UCSD-AML1 (cell line): ENCODE data around the gene CIB1.
"Not testable (repeated sequence)": the region's sequence is repeated elsewhere in the genome, so short reads cannot be mapped to it uniquely, and the experiment has no call there.

Source experiments
- DNase-seq: peaks from one replicate; lab custom pipeline; 2025; ENCODE audit not compliant: unreplicated experiment; lab: John Stamatoyannopoulos, UW

The CIB1 gene

DNA sequence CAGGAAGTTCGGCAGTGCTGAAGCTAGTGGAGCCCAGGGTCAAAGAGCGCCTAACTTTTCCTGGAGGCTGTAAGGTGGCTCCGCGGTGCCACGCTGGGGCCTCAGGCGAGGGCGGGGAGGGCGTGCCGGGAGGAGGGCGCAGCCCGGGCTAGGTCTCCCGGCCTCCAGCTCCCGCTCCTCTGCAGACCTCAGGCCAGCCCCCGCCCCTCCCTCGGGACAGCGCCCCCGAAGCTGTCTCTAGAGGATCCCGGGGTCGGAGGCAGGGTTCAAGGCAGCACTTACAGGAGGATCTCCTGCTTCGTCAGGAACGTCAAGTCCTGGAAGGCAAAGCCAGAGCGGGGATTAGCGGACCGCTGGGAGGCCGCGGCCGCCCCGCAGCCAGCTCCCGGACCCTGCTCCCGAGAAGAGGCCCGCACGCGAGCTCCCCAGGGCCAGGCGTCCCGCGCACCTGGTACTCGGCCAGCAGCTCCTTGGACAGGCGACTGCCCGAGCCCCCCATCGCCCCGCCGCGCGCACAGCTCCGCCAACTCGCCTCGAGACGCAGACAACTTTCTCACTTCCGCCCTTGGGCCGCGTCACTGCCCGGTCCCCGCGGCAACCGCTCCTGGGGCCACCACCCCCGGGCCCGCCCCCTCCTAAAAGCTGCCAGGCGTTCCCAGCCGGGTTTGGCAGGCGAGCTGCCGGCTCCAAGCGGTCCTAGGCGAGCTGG lies at the start of gene CIB1:
Gene CIB1, minus strand, starts transcription at position 555 of the 709 bp plus-strand sequence. Its CDS starts 56 bp downstream, at position 499.
- DNase-seq, result peak; percentile 99

DNA sequence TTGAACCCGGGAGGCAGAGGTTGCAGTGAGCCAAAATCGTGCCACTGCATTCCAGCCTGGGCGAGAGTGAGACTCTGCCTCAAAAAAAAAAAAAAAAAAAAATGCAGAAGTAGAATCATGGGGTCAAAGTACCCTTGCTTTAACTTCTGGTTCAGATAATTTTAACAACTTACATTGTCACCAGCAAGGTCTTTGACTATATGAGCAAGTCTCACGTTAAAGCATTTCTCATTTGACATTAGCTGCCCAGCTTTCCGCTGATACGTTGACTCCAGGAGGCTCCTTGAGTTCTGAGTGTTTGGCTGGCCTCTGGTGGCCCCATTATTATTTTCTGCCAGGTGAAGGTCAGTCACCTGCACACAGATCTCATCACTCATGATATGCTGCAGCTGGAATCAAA lies 47.9 kb upstream of the CIB1 start:
- not testable (repeated sequence) for DNase-seq

DNA sequence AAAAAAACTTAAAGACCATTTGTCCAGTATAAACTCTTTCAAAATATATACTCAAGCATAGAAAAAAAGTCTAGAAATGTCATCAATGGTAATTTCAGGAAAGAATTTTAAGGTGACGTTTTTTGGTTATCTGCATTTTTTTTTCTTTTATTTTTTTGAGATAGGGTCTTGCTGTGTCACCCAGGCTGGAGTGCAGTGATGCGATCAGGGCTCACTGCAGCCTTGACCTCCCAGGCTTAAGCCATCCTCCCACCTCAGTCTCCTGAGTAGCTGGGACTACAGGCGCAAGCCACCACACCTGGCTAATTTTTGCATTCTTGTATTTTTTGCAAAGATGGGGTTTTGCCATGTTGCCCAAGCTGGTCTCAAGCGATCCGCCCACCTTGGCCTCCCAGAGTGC lies 47.0 kb upstream of the CIB1 start:
- not testable (repeated sequence) for DNase-seq

DNA sequence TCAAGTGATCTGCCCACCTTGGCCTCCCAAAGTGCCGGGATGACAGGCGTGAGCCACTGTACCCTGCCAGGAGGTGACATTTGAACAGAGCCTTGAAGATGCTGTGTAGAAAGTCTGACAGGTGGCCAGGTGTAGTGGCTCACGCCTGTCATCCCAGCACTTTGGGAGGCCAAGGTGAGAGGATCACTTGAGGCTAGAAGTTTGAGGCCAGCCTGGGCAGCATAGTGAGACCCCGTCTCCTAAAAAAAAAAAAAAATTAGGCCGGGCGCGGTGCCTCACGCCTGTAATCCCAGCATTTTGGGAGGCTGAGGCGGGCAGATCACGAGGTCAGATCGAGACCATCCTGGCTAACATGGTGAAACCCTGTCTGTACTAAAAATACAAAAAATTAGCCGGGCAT lies 44.7 kb upstream of the CIB1 start:
- DNase-seq, result not testable (repeated sequence)

DNA sequence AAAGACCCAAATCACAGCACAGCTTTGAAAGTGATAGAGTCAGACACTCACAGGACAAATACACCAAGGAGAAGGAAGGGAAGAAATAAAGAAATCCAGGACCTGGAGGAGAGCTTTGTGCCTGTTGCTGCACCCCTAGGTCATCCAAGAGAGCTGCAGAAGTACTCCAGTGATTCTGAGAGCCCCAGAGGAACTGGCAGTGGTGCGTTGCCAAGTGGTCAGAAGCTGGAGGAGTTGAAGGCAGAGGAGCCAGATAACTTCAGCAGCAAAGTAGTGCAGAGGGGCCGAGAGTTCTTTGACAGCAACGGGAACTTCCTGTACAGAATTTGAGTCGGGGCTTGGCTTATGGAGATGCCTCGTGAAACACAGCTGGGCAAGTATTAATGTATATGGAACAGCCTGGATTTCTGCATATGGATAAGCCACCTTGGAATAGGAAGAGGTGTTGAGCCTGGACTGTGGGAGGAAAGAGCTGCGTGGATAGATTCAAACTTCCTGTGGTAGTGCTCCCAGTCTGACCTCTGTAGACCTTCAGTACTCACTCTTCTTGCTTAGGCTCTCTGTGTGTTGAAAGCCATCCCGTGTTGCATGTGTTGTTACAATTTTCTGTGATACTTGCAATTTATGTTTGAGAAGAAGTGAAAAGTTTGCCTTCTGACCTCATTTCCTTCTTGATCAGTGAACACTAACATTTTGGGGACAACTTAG lies 37.9 kb upstream of the CIB1 start:
- no peak for DNase-seq

DNA sequence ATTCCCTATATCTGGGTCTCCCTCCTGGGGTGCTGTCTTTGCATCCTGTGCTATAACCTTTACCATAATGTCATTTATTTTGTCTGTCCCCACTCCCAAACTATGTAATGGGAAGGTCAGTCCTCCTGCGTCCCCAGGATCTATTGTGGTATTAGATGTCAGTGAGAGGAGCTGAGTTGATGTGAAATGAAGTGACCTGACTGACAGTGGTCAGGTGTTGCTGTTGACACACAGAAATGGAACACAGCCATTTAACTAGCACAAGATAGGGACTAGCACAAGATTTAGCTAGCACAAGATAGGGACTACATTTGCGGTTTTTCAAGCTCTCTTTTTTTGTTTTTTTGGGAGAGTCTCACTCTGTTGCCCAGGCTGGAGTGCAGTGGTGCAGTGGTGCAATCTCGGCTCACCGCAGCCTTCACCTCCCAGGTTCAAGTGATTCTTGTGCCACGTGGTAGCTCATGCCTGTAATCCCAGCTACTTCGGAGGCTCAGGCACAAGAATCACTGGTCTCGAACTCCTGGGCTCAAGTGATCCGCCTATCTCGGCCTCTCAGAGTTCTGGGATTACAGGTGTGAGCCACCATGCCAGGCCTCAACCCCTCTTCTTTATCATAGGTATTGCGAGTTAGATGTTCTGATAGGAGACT lies 36.9 kb upstream of the CIB1 start:
- no peak for DNase-seq

DNA sequence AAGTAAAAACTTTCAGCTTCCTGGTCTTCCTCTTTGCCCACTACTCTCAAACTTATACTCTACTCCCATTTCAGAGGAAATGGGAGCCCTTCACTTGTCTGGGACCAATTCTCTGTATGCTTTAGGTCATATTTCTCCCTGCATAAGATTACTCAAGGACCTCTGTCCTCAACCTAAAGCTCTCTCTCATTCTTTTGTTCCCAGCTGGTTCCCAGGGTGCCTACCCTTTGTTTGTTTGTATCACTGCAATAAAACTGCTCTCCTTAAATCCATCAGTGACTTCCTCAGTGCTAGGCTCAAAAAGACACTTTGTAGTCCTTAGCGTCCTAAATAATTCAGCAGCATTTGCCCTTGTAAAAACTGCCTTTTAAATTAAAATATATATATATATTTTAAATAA lies 34.7 kb upstream of the CIB1 start:
- DNase-seq, result no peak

DNA sequence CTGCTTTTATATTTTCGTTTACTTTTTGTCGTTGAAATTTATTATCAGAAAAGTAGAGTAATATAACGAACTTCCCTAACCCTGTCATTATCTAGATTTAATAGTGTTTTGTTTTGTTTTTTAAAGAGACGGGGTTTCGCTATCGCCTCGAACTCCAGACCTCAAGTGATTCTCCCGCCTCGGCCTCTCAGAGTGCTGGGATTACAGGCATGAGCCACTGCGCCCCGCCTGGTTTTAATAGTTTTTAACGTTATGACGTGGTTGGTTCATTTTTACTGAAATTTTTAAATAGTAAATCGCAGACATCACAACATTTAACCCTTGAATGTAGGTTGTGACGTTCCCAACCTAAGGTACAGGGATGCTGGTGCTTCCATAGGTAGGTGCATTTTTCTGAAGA lies 32.7 kb upstream of the CIB1 start:
- DNase-seq, result no peak

DNA sequence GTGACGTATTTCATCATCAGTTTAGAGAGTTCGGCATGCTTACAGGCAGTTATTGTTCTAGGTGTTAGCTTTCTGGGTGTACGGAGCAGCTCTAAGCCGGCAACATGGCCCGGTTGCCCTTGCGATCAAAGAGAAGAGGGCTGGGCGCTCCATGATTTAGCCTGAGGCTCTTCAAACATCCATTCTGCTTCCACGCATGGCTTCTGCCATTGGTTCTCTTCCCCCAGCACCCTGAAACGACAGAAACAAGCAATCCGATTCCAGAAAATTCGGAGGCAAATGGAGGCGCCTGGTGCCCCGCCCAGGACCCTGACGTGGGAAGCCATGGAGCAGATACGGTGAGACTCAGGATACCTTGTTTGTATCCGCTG lies 32.3 kb upstream of the CIB1 start:
- DNase-seq, result peak; percentile 57

DNA sequence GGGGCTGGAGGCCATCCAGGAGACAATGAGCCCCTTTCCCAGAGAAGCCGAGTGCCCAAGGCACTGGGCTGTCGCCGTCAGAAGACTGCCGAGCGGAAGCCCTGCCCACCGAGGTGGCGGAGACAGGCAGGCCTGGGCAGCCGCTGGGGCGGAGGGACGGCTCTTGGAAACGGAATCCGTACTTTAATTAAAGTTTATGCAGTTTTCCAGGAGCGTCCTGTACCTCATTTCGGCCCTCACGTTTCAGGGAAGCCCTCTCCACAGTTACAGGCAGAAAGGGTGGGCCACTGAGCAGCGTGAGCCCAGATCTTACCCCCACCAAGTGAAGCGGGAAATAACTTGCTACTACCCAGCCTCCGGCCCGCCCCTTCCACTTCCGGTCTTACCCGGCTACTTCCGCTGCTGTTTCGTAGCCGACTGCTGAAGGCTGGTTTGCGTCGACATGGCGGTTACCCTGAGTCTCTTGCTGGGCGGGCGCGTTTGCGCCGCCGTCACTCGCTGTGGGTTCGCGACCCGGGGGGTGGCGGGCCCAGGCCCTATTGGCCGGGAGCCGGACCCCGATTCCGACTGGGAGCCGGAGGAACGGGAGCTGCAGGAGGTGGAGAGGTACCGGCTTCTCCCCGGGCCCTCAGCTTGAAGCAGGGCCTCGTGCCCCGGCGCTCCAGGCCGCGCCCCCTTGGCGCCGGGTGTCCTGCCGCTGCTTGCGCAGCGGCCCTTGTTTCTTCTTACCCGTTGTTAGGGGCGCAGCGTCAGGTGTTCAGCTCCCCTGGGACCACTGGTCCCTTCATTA lies 31.7 kb upstream of the CIB1 start, which contains the start of gene NGRN:
Gene NGRN, plus strand, starts transcription at position 402 of the 790 bp plus-strand sequence. Its CDS starts 41 bp downstream, at position 443.
- DNase-seq, result peak; percentile 91

DNA sequence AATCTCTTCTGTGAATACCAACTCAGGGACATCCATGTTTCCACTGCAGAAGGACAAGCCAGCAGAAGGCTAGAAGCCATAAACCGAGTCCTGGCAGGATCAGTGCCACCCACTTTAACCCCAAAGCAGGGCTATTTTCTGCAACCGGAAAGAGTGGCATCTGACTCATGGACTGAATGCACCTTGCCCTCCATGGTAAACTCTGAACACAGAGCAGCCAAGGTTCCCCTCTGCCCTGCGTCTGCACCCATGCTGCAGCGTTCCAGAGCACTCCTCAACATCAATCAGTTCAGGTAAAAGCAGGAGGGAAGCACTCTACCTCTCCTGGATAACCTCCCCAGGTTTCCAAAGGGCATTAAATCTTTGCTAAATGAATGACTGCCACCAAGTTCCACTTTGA lies 30.9 kb upstream of the CIB1 start:
- peak; percentile 22 for DNase-seq

DNA sequence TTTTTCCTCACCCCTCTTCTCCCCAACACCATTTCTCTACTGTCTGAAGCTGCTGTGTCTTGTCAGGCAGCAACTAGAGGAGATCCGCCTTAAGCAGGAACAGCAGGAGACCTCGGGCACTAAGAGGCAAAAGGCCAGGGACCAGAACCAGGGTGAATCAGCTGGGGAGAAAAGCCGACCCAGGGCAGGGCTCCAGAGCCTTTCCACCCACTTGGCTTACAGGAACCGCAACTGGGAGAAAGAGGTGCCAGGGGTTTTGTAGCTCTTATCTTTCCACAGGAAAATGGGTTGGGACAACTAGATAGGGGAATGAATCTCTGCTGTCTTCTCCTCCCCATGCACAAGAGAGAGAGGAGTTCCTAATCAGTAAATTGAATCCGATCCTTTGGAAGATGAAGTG lies 28.7 kb upstream of the CIB1 start:
- DNase-seq, result no peak

DNA sequence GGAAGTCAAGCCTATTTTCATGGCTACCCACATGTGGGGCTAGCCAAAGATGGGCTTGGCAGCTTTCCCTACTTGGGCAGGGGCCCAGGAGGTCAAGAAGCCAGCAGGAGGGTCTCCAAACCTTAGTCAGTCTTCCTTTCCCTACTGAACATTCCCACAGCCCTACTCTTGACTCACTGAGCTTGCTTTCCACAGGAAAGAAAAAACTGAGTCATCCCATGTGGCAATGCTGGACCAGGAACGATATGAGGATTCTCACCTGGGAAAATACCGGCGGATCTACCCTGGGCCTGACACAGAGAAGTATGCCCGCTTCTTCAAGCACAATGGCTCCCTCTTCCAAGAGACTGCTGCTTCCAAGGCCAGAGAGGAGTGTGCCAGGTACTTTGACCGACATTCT lies 28.1 kb upstream of the CIB1 start:
- DNase-seq, result no peak

DNA sequence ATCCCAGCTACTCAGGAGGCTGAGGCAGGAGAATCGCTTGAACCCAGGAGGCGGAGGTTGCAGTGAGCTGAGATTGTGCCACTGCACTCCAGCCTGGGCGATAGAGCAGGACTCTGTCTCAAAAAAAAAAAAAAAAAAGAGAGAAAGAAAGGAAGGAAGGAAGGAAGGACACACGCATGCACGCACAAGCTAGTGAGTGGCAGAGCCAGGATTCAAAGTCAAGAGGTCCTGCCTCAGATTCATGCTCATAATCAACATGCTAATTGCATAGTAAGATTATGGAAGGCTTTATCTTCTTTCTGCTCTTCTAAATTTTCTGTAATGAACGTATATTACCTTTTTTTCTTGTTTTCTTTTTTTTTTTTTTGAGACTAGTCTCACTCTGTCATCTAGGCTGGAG lies 27.0 kb upstream of the CIB1 start:
- DNase-seq, result not testable (repeated sequence)

DNA sequence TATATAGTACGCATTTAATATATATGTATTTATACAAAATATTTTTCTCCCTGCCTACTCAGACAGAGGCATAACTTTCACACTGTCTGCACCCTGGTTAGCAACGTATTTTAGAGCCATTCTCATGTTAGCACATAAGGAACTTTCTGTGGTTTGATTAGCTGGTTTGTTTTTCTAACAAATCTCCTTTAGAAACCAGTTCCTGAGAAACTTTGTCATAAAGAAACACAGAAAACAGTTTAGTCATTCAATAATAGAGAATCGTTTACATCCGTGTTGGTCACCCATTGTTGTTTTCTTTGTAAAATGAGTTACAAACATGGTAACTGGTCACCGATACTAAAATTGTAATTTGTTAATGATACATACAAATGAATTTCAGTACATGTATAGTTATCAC lies 25.8 kb upstream of the CIB1 start:
- DNase-seq, result no peak

DNA sequence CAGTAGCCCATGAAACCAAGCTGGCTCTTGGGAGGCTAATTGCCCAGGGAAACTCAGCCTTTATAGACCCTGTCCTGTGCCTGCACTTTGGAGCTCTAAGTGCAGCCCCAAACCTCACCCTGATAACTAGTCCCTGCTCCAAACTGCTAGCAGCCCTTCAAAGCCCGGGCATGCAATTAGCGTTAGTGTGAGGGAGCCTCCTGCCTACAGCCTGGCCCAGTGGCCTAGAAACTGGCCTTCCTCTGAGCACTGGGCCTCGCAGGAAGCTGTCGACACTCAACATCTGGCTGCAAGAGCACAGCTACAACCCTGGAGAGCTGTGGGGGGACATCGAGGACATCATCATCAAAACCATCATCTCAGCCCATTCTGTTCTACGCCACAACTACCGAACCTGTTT lies 24.0 kb upstream of the CIB1 start:
- no peak for DNase-seq

DNA sequence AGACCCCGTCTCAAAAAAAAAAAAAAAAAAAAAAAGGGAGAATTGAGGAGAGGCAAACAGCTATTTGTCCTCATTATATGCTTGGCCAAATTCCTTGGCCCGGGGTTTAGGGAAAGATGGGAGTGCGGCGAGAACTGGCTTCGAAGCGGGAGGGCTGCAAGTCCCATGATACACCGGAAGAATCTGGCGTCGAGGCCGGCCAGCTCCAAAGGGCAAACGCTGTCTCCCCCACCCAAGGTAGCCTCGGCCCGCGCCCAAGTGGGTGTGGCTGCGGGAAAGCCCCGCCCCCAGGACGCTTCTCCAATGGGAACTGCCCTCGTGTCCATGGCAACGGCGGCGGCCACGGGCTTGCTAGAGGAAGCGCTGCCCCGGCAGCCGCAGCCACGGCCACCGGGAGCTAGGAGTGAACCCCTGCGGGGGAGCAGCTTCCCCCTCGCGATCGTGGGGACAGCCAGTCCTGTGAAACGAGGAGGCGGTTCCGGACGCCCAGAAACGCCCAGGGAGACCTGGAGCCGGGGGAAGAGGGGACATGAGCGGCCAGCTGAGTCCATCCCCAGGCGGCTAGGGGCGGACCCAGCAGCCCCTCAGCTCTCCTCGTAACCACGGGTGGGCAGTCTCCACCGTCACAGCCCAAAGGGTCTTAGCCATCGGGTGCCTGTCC lies 15.6 kb upstream of the CIB1 start, which contains the start of gene TTLL13:
Gene TTLL13, plus strand, starts transcription at position 354 of the 661 bp plus-strand sequence. CDS start 1,075 bp downstream, outside the sequence.
- peak; percentile 86 for DNase-seq

DNA sequence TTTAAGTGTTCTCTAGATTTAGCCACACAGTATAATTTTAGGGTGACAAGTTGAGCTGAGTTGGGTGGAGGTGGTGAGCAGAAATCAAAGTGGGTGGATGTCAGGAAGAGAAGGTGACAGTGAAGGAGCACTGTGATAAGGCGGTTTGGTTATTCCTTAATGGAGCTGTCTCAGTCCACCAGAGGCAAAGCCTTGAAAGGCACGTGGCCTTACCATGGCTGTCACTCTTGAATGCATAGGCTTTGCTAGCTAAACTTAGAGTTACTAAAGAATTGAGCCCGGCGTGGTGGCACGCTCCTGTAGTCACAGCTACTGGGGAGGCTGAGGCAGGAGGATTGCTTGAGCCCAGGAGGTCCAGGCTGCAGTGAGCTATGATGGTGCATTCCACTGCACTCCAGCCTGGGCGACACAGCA lies 15.1 kb upstream of the CIB1 start:
- no peak for DNase-seq

DNA sequence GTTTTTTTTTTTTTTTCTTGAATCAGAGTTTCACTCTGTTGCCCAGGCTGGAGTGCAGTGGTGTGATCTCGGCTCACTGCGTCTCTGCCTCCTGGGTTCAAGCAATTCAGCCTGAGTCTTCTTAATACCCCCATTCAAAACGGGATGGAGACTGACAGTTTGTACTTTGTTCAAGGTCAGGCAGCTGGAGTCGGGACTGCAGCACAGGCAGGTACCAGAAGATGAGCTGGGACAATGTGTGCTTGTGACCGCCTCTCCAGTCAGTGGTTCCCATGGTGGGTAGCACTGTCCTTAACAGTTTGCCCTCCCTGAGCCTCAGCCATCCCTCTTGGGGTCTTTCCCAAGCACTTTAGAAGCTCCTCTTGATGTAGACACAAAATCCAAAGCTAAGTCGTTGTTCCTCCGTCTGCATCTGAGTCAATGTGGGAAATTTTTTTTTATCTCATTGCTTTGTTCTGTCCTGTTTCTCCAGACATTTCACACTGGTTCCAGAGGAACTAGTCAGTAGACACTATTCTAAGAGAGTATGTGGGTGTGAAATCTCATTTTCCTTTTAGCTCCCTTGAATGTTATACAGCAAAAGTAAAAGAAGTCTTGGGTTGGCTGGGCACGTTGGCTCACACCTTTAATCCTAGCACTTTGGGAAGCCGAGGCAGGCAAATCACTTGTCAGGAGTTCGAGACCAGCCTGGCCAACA lies 10.3 kb upstream of the CIB1 start:
- no peak for DNase-seq
